Activated CD4-positive, alpha-beta T cell treated with anti-CD3 and anti-CD28 coated beads, Interleukin-2, amount 10 ng/mL, durations not matched to agents 7 days and 5 days (primary cell): ENCODE data around the gene IL10RB. TPM values are rescaled to one million over a fixed set of nuclear protein-coding genes. Genes with fewer than 3 reads are reported as not detected.

Experiments
- CTCF ChIA-PET: fragments of 350-600 bp; sonication (Branson Sonifier 250); formaldehyde crosslinking; loops from one replicate; lab custom pipeline; 2021; ENCODE audit warnings: antibody characterized with exemption; lab: Charles Lee
- POLR2A ChIA-PET: fragments of 350-600 bp; sonication (Branson Sonifier 250); formaldehyde crosslinking; loops from one replicate; lab custom pipeline; 2021; ENCODE audit warnings: antibody characterized with exemption; lab: Charles Lee
- DNase-seq: peaks from one replicate; pipeline ENCODE4 v3.0.0-alpha.2; 2020
- H3K27ac Mint-ChIP-seq: one replicate; pipeline ENCODE4 v1.8.0; 2021; ENCODE audit warnings: mild to moderate bottlenecking, moderate library complexity, mixed read lengths
- H3K27me3 Mint-ChIP-seq: one replicate; pipeline ENCODE4 v1.8.0; 2021; ENCODE audit warnings: mixed read lengths
- H3K36me3 Mint-ChIP-seq: one replicate; pipeline ENCODE4 v1.8.0; 2021; ENCODE audit warnings: low read depth, mixed read lengths
- H3K4me1 Mint-ChIP-seq: one replicate; pipeline ENCODE4 v1.8.0; 2021; ENCODE audit warnings: mixed read lengths
- H3K4me3 Mint-ChIP-seq: one replicate; pipeline ENCODE4 v1.8.0; 2021; ENCODE audit warnings: mild to moderate bottlenecking, moderate library complexity, mixed read lengths
- H3K9me3 Mint-ChIP-seq: one replicate; pipeline ENCODE4 v1.8.0; 2021; ENCODE audit warnings: mixed read lengths
- total RNA-seq, 2 experiments: library from RNA; stranded (reverse); gene quantifications; one replicate each; pipeline ENCODE4 v1.2.3, GENCODE V29; 2021

The IL10RB gene
- total RNA-seq, 2 experiments from 2014 or later: 41.0 to 42.9 TPM

- Mint-ChIP-seq H3K4me3 (no peak overlapping the region), H3K27ac (no peak overlapping the region), H3K27me3 (no peaks in the 10 kb centered on the region), H3K9me3 (peaks cover 3% of the 10 kb centered on the region), H3K4me1 (peaks cover 61% of the 10 kb centered on the region), H3K36me3 (peaks cover 62% of the 10 kb centered on the region)
- ChIA-PET POLR2A (no interaction called here), CTCF (interaction anchor here (0.6 to 0.7 kb wide), 3 partner anchors 51 to 194 kb away, joined by 3 read pairs; no protein-coding TSS in a partner anchor)
- DNase-seq: no peak
These were observed 30.0 kb downstream of the IL10RB start for GRCh38 chr21:33296156-33296555.

- H3K36me3 Mint-ChIP-seq: peaks cover 36% of the 10 kb centered on the region
- H3K27ac Mint-ChIP-seq: peak overlapping the region; percentile 83
- H3K4me1 Mint-ChIP-seq: peaks cover 51% of the 10 kb centered on the region
- peak; percentile 60 for DNase-seq
- CTCF ChIA-PET: interaction anchor here (1.2 to 1.5 kb wide), 2 partner anchors 14 to 17 kb away, joined by 3 read pairs; no protein-coding TSS in a partner anchor
- no peaks in the 10 kb centered on the region for H3K27me3 Mint-ChIP-seq
- peaks cover 3% of the 10 kb centered on the region for H3K9me3 Mint-ChIP-seq
- POLR2A ChIA-PET: no interaction called here
- H3K4me3 Mint-ChIP-seq: peak overlapping the region; percentile 25
These were observed 33.1 kb downstream of the IL10RB start for GRCh38 chr21:33299181-33299752.

GRCh38 chr21:33300701-33301631 is 34.8 kb downstream of the IL10RB start:
- Mint-ChIP-seq H3K4me3 (no peak overlapping the region), H3K9me3 (peaks cover 3% of the 10 kb centered on the region), H3K27me3 (no peaks in the 10 kb centered on the region), H3K4me1 (peaks cover 52% of the 10 kb centered on the region), H3K27ac (peak overlapping the region; percentile 76), H3K36me3 (peaks cover 30% of the 10 kb centered on the region)
- ChIA-PET CTCF (interaction anchor here (0.8 to 1.5 kb wide), 3 partner anchors 16 to 34 kb away, joined by 3 read pairs; no protein-coding TSS in a partner anchor), POLR2A (no interaction called here)
- DNase-seq: no peak

- ChIA-PET POLR2A (no interaction called here), CTCF (interaction anchor here (1.2 kb wide), 1 partner anchor 23 kb away, joined by 3 read pairs; no protein-coding TSS in a partner anchor)
- peaks cover 3% of the 10 kb centered on the region for H3K9me3 Mint-ChIP-seq
- H3K36me3 Mint-ChIP-seq: peaks cover 23% of the 10 kb centered on the region
- H3K4me3 Mint-ChIP-seq: no peak overlapping the region
- H3K27me3 Mint-ChIP-seq: no peaks in the 10 kb centered on the region
- no peak for DNase-seq
- peak overlapping the region; percentile 37 for H3K27ac Mint-ChIP-seq
- H3K4me1 Mint-ChIP-seq: peaks cover 52% of the 10 kb centered on the region
These were observed 35.5 kb downstream of the IL10RB start for GRCh38 chr21:33301632-33302002.

- peaks cover 52% of the 10 kb centered on the region for H3K4me1 Mint-ChIP-seq
These were observed 35.9 kb downstream of the IL10RB start for GRCh38 chr21:33302055-33302454.

GRCh38 chr21:33302796-33303195 is 36.6 kb downstream of the IL10RB start:
- Mint-ChIP-seq H3K27ac (no peak overlapping the region), H3K9me3 (peaks cover 3% of the 10 kb centered on the region), H3K27me3 (no peaks in the 10 kb centered on the region), H3K4me3 (no peak overlapping the region), H3K36me3 (peaks cover 14% of the 10 kb centered on the region), H3K4me1 (peaks cover 49% of the 10 kb centered on the region)
- no peak for DNase-seq
- ChIA-PET POLR2A (no interaction called here), CTCF (interaction anchor here (0.5 to 1.3 kb wide), 3 partner anchors 18 to 297 kb away, joined by 3 to 5 read pairs (median 3); no protein-coding TSS in a partner anchor)

More at GRCh38 chr21:33302055-33302454, 35.9 kb downstream of the IL10RB start:
- Mint-ChIP-seq H3K9me3 (peaks cover 3% of the 10 kb centered on the region), H3K36me3 (peaks cover 21% of the 10 kb centered on the region), H3K4me3 (no peak overlapping the region), H3K27me3 (no peaks in the 10 kb centered on the region), H3K27ac (no peak overlapping the region)
- no peak for DNase-seq
- ChIA-PET POLR2A (no interaction called here), CTCF (no interaction called here)

GRCh38 chr21:33305344-33305671 is 39.1 kb downstream of the IL10RB start:
- peaks cover 39% of the 10 kb centered on the region for H3K4me1 Mint-ChIP-seq
- ChIA-PET POLR2A (interaction anchor here (0.6 kb wide), 1 partner anchor 21 kb away, joined by 7 read pairs; no protein-coding TSS in a partner anchor), CTCF (no interaction called here)
- no peak for DNase-seq
- H3K27ac Mint-ChIP-seq: no peak overlapping the region
- no peaks in the 10 kb centered on the region for H3K27me3 Mint-ChIP-seq
- H3K4me3 Mint-ChIP-seq: no peak overlapping the region
- H3K36me3 Mint-ChIP-seq: peaks cover 9% of the 10 kb centered on the region
- H3K9me3 Mint-ChIP-seq: peaks cover 5% of the 10 kb centered on the region

- H3K27me3 Mint-ChIP-seq: no peaks in the 10 kb centered on the region
- POLR2A ChIA-PET: no interaction called here
- peaks cover 33% of the 10 kb centered on the region for H3K4me1 Mint-ChIP-seq
- H3K4me3 Mint-ChIP-seq: no peak overlapping the region
- CTCF ChIA-PET: no interaction called here
- H3K27ac Mint-ChIP-seq: no peak overlapping the region
- no peak for DNase-seq
- peaks cover 5% of the 10 kb centered on the region for H3K9me3 Mint-ChIP-seq
- peaks cover 9% of the 10 kb centered on the region for H3K36me3 Mint-ChIP-seq
These were observed 39.8 kb downstream of the IL10RB start for GRCh38 chr21:33305938-33306337.

- CTCF ChIA-PET: interaction anchor here (0.6 to 1.6 kb wide), 4 partner anchors 11 to 152 kb away, joined by 3 to 4 read pairs (median 4); partner anchors contain the start of gene IFNAR1
- DNase-seq: no peak
- H3K4me3 Mint-ChIP-seq: no peak overlapping the region
- no peak overlapping the region for H3K27ac Mint-ChIP-seq
- no peaks in the 10 kb centered on the region for H3K27me3 Mint-ChIP-seq
- H3K9me3 Mint-ChIP-seq: peaks cover 7% of the 10 kb centered on the region
- POLR2A ChIA-PET: interaction anchor here (0.6 kb wide), 1 partner anchor 109 kb away, joined by 3 read pairs; no protein-coding TSS in a partner anchor
- H3K4me1 Mint-ChIP-seq: peaks cover 18% of the 10 kb centered on the region
- H3K36me3 Mint-ChIP-seq: peaks cover 8% of the 10 kb centered on the region
These were observed 42.7 kb downstream of the IL10RB start for GRCh38 chr21:33308586-33309490.

GRCh38 chr21:33309778-33310177 is 43.6 kb downstream of the IL10RB start:
- H3K36me3 Mint-ChIP-seq: peaks cover 6% of the 10 kb centered on the region
- CTCF ChIA-PET: interaction anchor here (1.2 kb wide), 1 partner anchor 110 kb away, joined by 3 read pairs; no protein-coding TSS in a partner anchor
- no peak overlapping the region for H3K4me3 Mint-ChIP-seq
- peaks cover 7% of the 10 kb centered on the region for H3K9me3 Mint-ChIP-seq
- no peak overlapping the region for H3K27ac Mint-ChIP-seq
- peaks cover 13% of the 10 kb centered on the region for H3K4me1 Mint-ChIP-seq
- H3K27me3 Mint-ChIP-seq: peaks cover 2% of the 10 kb centered on the region
- POLR2A ChIA-PET: no interaction called here
- no peak for DNase-seq

- Mint-ChIP-seq H3K4me1 (peaks cover 10% of the 10 kb centered on the region), H3K4me3 (no peak overlapping the region), H3K36me3 (peaks cover 6% of the 10 kb centered on the region), H3K27ac (no peak overlapping the region), H3K27me3 (peaks cover 3% of the 10 kb centered on the region), H3K9me3 (peaks cover 7% of the 10 kb centered on the region)
- POLR2A ChIA-PET: no interaction called here
- no peak for DNase-seq
- CTCF ChIA-PET: no interaction called here
These were observed 46.0 kb downstream of the IL10RB start for GRCh38 chr21:33312121-33312520.

GRCh38 chr21:33313183-33313582 is 47.0 kb downstream of the IL10RB start:
- peaks cover 6% of the 10 kb centered on the region for H3K36me3 Mint-ChIP-seq
- H3K27ac Mint-ChIP-seq: no peak overlapping the region
- peaks cover 10% of the 10 kb centered on the region for H3K4me1 Mint-ChIP-seq
- ChIA-PET CTCF (interaction anchor here (0.6 to 0.9 kb wide), 3 partner anchors 14 to 29 kb away, joined by 3 read pairs; no protein-coding TSS in a partner anchor), POLR2A (no interaction called here)
- H3K27me3 Mint-ChIP-seq: peaks cover 3% of the 10 kb centered on the region
- no peak overlapping the region for H3K4me3 Mint-ChIP-seq
- DNase-seq: no peak
- H3K9me3 Mint-ChIP-seq: peaks cover 7% of the 10 kb centered on the region
